Kidney capillary endothelial cell (primary cell): Measurements from ENCODE around the gene DTX3L.

ENCODE experiments used
- DNase-seq: peaks from one replicate; pipeline ENCODE4 v3.0.0-alpha.2; 2018; ENCODE audit warnings: low spot score

DTX3L gene

DNA sequence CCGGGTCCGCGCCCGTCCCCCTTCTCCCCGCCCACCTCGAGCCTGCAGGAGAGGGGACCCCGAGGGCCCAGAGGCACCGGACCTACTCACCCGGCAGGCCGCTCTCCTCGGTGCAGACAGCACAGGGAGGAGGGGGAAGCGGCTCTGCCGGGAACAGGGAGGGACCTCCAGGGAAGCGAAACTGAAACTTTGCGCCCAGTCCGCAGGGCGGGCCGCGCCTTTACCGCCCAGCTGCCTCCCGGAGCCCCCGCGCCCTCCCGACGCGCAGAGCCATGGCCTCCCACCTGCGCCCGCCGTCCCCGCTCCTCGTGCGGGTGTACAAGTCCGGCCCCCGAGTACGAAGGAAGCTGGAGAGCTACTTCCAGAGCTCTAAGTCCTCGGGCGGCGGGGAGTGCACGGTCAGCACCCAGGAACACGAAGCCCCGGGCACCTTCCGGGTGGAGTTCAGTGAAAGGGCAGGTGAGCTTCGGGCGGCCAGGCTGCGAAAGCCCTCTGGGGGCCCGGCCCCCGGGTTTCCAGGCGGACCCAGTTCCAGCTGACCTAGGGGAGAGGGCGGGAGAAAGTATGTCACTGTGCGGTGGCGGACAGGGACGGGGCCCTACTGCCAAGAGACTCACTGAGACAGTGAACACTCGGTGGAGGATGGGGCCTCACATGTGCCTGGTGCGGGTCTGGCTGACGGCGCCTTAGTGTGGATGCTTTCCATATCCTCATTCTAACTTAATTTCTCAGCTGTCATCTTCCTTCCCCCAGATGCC, at the start of gene DTX3L, which contains the start of gene PARP9:
DTX3L (plus strand) TSS at position 184 of the 758 bp plus-strand sequence; CDS start at position 273, 89 bp downstream.
PARP9 (minus strand) TSS at position 146 of the 758 bp plus-strand sequence. CDS start 4,680 bp downstream, outside the sequence.
- DNase-seq, result peak; percentile 50

DNA sequence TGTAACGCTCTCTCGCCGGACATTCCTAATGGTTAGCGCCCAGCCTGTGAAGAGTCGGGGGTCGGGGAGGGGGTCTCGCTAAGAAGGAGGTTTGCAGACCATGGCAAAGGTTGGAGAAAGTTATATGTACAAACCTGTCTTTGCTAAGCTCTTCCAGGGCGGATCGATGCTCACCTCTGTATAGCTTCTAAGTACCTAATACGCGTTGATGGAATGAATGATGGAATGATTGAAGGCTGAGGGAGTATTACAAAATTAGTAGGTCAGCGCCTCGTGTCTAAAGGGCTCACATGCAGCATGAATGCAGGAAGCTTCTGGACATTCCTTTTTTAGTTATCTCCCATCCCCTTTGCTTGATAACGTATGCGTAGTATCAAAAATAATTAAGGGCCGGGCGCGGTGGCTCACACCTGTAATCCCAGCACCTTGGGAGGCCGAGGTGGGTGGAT, 49.1 kb upstream of the DTX3L start:
- DNase-seq, result no peak

DNA sequence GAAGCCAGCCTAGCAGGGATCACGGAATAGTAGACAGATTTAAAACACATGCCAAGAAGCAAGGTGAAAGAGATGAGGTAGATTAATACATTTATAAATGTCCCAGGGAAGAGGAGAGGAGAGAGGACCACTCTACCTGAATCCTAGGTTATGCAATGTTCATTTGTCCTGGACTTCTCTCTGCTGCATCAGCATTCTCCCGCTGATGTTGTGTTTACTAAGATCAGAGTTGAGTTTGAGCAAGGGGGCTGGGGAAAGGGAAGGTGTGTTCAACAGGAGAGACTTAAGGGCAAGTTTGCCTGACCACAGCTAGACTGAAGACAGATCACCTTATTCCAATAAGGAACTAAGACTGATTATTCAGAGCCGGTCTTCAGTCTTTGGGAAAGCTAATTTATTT, 48.3 kb upstream of the DTX3L start:
- DNase-seq, result no peak

DNA sequence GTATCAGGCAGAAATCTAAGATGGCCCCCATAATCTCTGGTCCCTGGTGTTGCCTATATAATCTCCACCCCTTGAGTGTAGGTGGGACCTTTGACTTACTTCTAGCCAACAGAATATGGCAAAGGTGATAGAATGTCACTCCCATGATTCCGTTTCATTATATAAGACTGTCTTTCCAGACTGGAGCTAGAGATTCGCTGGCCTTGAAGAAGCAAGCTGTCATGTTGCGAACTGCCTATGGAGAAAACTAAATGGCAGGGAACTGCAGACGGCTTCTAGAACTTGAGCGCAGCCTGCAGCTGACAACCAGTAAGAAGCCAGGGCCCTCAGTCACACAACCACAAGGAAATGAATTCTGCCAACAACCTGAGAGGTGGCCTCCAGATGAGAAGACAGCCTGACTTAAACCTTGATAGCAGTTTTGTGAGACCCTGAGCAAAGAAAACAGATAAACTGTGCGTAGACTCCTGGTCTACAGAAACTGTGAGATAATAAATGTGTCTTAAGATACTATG, 47.2 kb upstream of the DTX3L start:
- no peak for DNase-seq

DNA sequence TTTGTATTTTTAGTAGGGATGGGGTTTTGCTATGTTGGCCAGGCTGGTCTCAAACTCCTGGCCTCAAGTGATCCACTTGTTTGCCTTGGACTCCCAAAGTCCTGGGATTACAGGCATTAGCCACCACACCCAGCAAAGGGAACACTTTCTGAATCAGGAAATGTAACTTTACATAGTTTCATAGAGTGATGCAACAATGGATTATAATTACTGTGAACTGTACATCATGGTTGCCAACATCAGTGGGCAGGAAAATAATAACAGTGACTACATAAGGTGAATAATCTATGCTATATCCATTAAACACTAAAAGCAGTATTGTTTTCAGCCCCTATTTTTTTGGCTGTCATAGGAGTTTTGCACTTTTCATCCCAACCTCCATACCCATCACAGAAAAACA, 44.4 kb upstream of the DTX3L start:
- no peak for DNase-seq

DNA sequence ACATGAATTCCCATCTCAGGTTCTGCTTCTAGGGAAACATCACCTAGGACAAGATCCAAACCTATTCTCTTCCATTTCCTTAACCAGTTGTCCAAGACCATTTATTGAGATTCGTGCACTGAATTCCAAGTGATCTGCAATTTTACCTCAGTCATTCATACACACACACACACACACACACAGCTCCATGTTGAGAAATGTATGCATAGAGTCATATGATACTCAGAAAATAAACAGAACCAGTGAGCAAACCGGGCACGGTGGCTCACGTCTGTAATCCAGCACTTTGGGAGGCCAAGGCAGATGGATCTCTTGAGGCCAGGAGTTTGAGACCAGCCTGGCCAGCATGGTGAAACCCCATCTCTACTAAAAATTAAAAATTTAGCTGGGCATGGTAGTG, 43.3 kb upstream of the DTX3L start:
- no peak for DNase-seq

DNA sequence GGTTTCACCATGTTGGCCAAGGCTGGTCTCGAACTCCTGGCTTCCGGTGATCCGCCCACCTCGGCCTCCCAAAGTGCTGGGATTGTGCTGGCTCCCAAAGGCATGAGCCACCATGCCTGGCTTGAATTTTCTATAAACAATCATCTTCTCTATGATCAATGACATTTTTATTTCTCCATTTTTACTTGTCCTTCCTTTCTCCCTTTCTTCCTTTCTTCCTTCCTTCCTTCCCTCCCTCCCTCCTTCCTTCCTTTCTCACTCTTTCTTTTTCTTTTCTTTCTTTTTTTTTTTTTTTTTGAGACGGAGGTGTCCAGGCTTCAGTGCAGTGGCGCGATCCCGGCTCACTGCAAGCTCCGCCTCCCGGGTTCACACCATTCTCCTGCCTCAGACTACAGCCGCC, 40.8 kb upstream of the DTX3L start:
- DNase-seq, result no peak

DNA sequence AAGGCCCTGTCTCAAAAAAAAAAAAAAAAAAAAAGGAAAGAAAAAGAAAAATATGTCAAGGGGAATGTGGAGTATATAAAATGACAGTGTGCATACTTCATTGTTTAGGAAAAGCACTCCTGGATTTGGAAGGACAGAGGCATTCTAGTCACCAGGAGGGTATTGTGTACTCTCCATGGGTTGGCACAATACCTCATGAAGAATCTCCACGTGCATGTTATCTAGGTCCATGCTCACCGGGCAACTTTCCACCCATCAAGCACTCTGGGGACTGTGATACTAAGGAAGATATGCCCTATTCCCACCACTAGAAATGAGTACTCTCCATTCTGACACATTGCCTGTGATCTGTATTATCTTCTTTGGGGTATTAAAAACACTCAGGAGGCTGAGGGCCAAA, 34.0 kb upstream of the DTX3L start:
- no peak for DNase-seq

DNA sequence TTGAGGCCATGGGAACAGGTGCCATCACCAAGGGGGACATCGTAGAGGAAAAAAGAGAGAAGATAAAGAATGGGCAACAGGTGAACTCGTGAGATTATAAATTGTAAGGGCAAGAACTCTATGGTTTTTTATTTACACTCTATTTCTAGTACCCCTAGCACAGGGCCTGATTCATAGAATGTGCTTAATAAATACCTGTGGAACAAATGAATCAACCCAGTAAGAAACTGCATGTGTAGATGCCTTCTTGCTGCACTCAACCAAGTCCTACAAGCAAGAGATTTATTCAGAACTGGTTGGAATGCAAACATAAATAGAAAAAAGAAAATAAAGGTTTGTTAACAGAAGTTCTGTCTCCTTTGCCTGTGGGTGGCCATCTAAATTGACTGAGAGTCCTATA, 30.7 kb upstream of the DTX3L start:
- no peak for DNase-seq

DNA sequence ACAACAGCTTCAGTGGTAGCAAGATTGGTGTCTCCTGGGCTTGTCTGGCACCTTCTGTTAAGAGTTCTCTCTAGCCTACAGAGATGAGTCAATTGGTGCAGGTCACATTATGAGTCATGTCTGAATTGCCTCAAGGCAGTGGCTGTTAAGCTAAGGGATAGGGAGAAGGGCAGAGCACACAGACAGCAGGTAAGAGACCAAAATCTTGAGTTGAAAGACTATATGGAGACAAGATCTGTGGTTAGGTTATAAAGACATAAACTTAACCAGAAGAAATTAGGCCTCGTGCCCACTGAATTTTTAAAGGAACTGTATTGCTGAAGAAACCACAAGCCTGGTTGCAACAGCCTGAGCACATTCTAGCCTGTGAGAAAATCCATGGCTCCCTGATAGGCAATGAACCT, 30.2 kb upstream of the DTX3L start:
- no peak for DNase-seq

DNA sequence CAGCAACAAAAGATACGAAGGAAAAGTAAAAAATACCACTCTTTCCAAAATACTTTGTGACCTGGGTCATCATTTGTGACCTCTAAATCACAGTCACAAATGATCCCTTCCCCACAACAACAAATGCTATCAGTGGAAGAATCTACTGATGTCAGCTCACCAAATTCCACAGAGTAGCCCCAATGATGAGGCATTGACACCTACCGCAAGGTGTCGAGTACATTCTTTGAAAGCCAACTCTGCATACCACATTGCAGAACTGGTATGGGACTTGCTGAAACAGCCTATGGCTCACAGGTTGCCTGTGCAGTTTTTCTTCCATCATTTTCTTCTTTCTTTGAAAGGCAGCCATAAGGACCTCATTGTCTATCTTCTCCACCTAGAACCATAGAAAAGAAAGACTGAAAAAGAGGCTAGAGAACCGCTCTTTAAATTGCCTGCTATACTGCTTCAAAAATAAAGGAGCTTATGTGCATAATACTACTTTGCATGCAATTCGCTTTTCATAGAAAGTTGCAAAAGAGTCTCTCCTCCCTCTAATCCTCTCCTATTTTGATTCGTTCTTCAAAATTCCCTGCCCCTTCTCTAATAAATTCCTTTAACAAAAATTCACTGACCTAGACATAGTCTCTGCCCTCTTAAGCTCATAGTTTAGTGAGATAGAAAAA, 28.0 kb upstream of the DTX3L start:
- DNase-seq, result no peak

DNA sequence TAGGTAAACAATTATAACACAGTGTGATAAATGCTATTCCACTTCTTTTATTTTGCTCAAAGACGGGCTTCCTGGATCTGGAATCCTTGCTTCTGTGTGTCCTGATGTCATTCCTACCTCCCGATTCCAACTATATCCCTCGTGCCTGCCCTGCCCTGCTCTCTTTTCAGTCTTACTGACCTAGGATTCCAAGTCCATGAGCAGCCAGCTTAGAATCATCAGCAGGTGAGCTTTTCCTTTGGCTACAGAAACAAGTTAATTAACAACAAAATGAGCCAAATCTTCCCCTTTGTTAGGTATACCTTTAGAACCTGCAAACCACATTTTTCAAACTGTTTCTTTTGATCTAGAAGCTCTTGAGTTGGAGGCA, 27.5 kb upstream of the DTX3L start:
- no peak for DNase-seq

DNA sequence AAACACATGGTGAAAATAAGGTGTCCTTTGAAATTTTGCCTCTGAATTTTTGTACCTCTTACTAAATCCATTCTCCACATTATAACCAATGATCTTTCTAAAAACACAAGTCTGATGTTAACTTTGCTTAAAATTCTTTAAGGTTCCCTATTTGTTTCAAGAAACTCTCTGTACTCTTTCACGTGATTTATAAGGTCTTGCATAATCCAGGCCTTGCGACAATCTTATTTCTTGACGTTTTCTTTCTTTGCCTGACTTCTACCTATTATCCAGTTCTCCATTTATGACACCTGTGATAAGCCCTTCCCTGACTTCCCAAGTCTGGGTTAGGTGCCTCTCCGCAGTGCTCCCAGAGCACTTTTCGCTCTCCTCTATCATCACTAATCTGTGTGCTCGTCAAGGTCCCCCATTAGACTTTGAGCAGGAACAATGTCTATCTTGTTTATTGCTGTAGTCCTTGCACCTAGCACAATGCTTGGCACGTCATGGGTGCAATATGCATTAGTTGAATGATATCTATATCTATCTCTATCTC, 25.1 kb upstream of the DTX3L start:
- DNase-seq, result no peak

DNA sequence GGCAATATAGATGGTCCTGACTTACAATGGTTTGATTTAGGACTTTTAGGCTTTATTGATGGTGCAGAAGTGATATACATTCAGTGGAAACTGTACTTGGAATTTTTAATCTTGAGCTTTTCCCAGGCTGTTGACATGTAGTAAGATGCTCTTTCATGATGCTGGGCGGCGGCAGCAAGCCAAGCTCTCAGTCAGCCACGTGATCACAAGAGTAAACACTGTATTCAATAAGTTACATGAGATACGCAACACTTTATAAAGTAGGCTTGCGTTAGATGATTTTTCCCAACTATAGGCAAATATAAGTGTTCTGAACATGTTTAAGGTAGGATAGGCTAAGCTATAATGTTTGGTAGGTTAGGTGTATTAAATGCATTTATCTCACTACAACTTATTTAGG, 18.0 kb upstream of the DTX3L start:
- no peak for DNase-seq

DNA sequence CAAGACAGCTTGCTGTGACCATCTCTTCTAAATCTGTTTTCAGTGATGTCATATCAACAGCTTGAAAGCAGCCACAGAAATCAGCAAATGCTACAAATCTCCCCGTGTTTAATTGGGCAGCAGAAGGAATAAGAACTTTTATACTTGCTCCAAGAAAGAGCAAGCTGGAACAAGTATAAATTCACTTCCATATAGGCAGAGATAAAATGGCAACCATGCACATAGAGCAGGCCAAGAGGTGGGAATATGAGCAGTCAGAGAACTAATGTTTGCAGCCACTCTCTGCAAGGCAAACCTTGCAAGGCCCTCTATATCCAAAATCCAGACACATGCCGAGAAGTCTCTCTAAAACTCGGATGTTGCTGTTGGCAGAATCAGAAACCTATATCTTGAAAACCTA, 16.1 kb upstream of the DTX3L start:
- DNase-seq, result no peak

DNA sequence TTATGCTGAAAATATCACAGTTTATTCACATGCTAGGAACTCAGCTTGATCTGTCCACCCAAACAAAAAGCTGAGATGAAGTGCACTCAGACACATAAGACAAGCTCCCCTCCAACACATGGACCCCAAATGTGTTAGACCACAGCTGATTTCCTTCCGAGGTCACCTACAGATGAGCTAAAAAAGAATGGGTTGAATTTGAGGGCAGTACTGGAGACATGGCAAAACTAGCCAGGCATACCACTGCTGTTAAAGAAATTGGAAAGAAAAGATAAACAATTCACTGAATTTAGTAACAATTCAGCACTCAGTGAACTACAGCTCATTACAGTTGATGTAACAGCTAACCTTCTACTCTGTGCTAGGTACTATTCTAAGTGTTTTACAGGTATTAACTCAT, 15.5 kb upstream of the DTX3L start:
- DNase-seq, result no peak

DNA sequence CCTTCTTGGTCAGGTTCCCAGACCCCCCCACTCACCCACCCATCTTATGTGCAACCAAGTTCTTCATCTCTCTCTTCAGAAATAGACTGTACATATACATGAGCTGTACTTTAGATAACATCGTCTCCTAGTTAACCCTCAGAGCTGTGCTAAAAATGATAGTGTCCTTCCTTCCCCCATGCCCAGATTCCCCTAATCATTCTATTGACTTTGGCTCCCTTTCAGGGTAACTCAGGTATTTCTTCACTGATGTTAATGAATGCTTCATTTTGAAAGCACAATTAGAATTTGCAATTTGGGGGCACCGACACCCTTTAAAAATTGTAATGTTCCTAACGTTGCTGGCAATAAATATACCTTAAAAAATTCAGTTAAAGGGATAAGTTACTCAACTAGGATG, 11.0 kb upstream of the DTX3L start:
- DNase-seq, result no peak

DNA sequence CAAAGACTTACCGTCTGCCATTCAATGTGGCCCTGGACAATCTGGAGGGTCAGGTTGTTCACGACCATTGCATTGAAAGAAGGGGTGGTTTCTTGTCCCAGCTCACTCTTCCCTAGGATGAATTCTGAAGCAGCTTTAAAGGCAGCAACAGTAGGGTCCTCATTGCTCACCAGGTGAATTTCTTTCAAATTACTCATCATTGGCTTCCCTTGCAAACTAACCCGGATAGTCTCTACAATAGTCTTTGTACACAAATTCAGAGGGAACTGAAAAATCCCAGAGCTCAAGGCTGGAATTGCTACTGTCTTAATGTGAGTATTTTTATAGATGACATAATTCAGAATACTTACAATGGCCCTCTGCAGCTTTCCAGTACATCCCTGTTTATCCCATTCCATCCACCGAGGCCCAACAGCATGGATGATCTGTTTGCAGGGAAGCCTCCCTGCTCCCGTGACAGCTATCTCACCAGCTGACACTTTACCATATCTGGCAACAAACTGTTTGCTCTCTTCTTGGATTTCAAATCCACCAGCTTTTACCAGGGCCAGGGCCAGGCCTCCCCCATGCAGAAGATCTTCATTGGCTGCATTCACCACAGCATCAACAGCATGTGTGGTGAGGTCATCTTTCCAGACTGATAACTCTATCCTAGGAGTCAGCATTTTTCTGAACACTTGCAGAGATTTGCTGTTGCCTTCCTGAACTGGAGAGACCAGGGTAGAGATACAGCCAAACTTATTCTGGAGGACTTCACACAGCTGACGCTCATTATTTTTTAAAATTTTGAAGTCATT, 8.7 kb upstream of the DTX3L start:
- no peak for DNase-seq

DNA sequence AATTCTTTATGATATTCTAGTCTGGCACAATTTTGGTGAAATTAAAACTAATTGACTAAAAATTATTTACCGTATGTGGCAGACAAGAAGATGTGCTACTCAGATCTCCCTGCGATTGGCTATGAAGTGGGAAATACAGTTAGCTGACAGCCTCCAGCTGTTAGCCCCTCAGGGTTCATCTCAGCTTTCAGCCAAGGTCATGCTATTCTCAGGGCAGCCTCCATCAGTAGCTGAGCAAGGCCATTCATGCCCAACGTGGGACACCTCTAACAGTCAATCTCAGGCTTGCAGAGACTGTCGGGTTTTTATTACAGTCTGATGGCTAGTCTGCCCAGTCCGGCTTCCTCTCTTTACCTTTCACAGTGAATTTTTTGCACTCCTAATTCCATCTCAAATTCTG, 6.8 kb upstream of the DTX3L start:
- DNase-seq, result no peak

DNA sequence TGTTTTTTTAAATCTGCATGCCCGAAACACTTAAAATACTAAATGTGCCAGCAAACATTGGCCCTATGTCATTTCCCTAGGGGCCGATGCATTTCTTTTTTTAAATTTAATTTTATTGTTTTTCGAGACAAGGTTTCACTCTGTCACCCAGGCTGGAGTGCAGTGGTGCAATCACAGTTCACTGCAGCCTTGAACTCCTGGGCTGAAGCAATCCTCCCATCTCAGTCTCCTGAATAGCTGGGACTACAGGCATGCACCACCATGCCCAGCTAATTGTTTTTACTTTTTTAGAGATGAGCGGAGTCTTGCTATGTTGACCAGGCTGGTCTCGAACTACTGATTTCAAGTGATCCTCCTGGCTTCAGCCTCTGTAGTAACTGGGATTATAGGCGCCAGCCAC, 5.5 kb upstream of the DTX3L start:
- no peak for DNase-seq

DNA sequence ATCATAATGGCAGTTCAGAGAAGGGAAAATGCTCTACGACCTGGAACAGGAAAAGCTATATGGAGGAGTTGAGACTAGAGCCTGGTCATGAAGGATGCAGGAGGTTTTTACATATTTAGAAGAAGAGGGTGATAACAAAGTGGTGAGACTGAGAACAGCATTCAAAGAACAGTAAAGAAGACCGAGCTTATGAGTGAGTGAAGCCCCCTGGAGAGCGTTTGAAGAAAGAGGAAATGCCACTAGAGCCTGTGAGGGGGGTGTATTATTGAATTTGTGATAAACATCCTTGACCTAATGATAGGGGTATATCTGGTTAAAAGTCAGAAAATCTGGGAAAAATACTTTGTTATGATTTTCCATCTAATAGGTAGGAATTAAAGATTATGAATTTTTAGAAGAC, 4.2 kb upstream of the DTX3L start:
- DNase-seq, result no peak

DNA sequence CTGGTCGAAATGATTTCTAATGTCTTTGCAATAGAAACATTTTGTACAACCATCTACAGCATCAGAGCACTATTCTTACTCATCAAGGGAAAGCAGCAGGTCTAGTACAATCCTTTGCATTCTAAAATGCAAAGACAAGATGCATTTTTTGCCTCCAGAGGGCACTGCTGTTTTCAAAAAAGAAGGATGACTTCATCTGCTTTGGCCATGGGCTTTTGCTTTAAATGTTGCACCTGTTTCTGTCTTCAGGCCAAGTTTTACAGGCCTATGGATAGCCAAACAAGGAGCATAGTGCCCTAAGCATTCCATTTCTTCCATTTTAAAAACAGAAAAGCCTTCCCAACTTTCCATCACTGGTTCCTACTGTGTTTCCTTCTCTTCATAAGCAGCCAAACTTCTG, 3.5 kb upstream of the DTX3L start:
- peak; percentile 53 for DNase-seq
